ENCODE measurements around the gene MDK.

DNA sequence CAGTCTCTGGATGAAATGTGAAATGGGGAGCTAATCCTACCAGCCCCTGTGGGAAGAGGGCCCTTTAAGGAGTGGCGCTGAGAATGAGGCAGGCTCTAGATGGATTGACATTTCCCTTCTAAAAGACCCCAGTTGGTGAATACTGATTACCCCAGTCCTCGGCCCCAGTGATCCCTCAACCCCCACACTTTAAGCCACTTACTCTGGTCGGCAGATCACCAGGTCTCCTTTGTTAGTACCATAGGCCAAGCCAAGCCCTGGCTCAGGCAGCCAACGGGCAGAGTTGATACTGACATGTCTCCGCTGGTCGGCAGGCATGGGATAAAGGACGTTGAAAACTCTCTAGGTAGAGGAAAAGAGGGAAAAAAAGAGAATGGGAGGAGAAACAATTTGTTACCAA is 36.2 kb downstream of the MDK start:
- no peak for TF ChIP-seq EZH2 (IDR thresholded peaks at IDR 0.05)
- TF ChIP-seq POLR2A (IDR thresholded peaks at IDR 0.05; ENCODE audit: borderline replicate concordance, extremely low read depth, insufficient read depth, insufficient read length): no peak
